Measurements from ENCODE around the gene TP53.
"Not testable (repeated sequence)": the region's sequence is repeated elsewhere in the genome, so short reads cannot be mapped to it uniquely, and the experiment has no call there.

Gene TP53

GRCh38 chr17:7627250-7628121, 59.8 kb downstream of the TP53 start, which contains the start of gene SAT2:
SAT2 (minus strand) TSS chr17:7627821; CDS start chr17:7627635, 186 bp downstream.
- Histone ChIP-seq H3K4me3 (ENCODE audit: low read depth in 1 of 2, low read length in 1 of 2) (peak within 1 kb of the TSS; percentile 64 to 75), H3K36me3 (no peaks in the 10 kb centered on the region), H3K9me3 (no peaks in the 10 kb centered on the region), H3K27me3 (no peaks in the 10 kb centered on the region), H3K27ac (peak within 1 kb of the TSS; percentile 78), H3K4me1 (ENCODE audit: control insufficient read depth in 1 of 2, insufficient read depth in 1 of 2, low read depth in 1 of 2, low read length in 1 of 2) (peaks cover 18 to 22% of the 10 kb centered on the region in 2 experiments)
- TF ChIP-seq, protein P1, sequence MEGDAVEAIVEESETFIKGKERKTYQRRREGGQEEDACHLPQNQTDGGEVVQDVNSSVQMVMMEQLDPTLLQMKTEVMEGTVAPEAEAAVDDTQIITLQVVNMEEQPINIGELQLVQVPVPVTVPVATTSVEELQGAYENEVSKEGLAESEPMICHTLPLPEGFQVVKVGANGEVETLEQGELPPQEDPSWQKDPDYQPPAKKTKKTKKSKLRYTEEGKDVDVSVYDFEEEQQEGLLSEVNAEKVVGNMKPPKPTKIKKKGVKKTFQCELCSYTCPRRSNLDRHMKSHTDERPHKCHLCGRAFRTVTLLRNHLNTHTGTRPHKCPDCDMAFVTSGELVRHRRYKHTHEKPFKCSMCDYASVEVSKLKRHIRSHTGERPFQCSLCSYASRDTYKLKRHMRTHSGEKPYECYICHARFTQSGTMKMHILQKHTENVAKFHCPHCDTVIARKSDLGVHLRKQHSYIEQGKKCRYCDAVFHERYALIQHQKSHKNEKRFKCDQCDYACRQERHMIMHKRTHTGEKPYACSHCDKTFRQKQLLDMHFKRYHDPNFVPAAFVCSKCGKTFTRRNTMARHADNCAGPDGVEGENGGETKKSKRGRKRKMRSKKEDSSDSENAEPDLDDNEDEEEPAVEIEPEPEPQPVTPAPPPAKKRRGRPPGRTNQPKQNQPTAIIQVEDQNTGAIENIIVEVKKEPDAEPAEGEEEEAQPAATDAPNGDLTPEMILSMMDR (IDR thresholded peaks at IDR 0.05) = no peak

DNA sequence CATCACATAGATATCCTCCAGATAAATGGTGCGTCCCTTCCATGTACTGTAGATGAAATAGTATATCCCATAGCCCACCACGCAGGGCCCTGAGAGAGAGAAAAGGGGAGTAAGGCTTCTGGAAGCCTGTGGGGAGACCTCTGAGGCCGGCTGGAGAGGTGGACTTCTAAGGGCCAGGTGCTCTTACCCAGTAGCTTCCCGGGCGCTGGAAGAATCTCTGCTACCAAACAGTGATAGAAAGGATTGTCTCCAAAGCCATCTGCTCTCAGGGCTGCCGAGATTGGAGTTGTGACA, 60.4 kb downstream of the TP53 start:
- no peaks in the 10 kb centered on the region for H3K36me3 ChIP-seq
- no peaks in the 10 kb centered on the region for H3K27me3 ChIP-seq
- H3K9me3 ChIP-seq = no peaks in the 10 kb centered on the region
- peak overlapping the region; percentile 64 to 75 for H3K4me3 ChIP-seq (ENCODE audit: low read depth in 1 of 2, low read length in 1 of 2)
- TF ChIP-seq, protein P1 (IDR thresholded peaks at IDR 0.05) = no peak
- H3K27ac ChIP-seq = peak overlapping the region; percentile 78
- peaks cover 18 to 22% of the 10 kb centered on the region in 2 experiments for H3K4me1 ChIP-seq (ENCODE audit: control insufficient read depth in 1 of 2, insufficient read depth in 1 of 2, low read depth in 1 of 2, low read length in 1 of 2)

GRCh38 chr17:7626307-7626706, 61.0 kb downstream of the TP53 start:
- H3K9me3 ChIP-seq = no peaks in the 10 kb centered on the region
- peaks cover 18 to 22% of the 10 kb centered on the region in 2 experiments for H3K4me1 ChIP-seq (ENCODE audit: control insufficient read depth in 1 of 2, insufficient read depth in 1 of 2, low read depth in 1 of 2, low read length in 1 of 2)
- TF ChIP-seq, protein P1 (IDR thresholded peaks at IDR 0.05) = no peak
- peak overlapping the region; percentile 78 for H3K27ac ChIP-seq
- H3K36me3 ChIP-seq = no peaks in the 10 kb centered on the region
- H3K4me3 ChIP-seq (ENCODE audit: low read depth in 1 of 2, low read length in 1 of 2) = peak overlapping the region; percentile 64 to 75
- no peaks in the 10 kb centered on the region for H3K27me3 ChIP-seq

DNA sequence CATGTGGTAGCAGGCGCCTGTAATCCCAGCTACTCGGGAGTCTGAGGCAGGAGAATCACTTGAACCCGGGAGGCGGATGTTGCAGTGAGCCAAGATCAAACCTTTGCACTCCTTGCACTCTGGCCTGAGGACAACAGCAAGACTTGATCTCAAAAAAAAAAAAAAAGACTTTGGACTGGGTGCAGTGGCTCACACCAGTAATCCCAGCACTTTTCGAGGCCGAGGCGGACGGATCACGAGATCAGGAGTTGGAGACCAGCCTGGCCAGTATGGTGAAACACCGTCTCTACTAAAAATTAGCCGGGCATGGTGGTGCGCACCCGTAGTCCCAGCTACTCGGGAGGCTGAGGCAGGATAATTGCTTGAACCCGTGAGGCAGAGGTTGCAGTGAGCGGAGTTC, 61.5 kb downstream of the TP53 start:
- not testable (repeated sequence) for H3K4me3 ChIP-seq (ENCODE audit: low read depth in 1 of 2, low read length in 1 of 2); H3K9me3 ChIP-seq; H3K27me3 ChIP-seq; H3K36me3 ChIP-seq
- peak overlapping the region; percentile 78 for H3K27ac ChIP-seq
- peaks cover 18 to 22% of the 10 kb centered on the region in 2 experiments for H3K4me1 ChIP-seq (ENCODE audit: control insufficient read depth in 1 of 2, insufficient read depth in 1 of 2, low read depth in 1 of 2, low read length in 1 of 2)

- Histone ChIP-seq H3K36me3 (no peaks in the 10 kb centered on the region), H3K4me3 (ENCODE audit: low read depth in 1 of 2, low read length in 1 of 2) (no peak overlapping the region), H3K27me3 (no peaks in the 10 kb centered on the region), H3K4me1 (ENCODE audit: control insufficient read depth in 1 of 2, insufficient read depth in 1 of 2, low read depth in 1 of 2, low read length in 1 of 2) (peaks cover 18 to 22% of the 10 kb centered on the region in 2 experiments), H3K9me3 (no peaks in the 10 kb centered on the region), H3K27ac (no peak overlapping the region)
- TF ChIP-seq, protein P1 (IDR thresholded peaks at IDR 0.05) = no peak
These were observed 63.6 kb downstream of the TP53 start for GRCh38 chr17:7623661-7624060.

- H3K4me1 ChIP-seq (ENCODE audit: control insufficient read depth in 1 of 2, insufficient read depth in 1 of 2, low read depth in 1 of 2, low read length in 1 of 2) = peaks cover under 1 to 4% of the 10 kb centered on the region in 2 experiments
- H3K27ac ChIP-seq = no peak overlapping the region
- H3K9me3 ChIP-seq = no peaks in the 10 kb centered on the region
- TF ChIP-seq, protein P1 (IDR thresholded peaks at IDR 0.05) = no peak
- no peak overlapping the region for H3K4me3 ChIP-seq (ENCODE audit: low read depth in 1 of 2, low read length in 1 of 2)
- H3K27me3 ChIP-seq = no peaks in the 10 kb centered on the region
- no peaks in the 10 kb centered on the region for H3K36me3 ChIP-seq
These were observed 66.5 kb downstream of the TP53 start for GRCh38 chr17:7620835-7621234.
